K562 (cell line): ENCODE measurements around the gene UTP11. TPM values are rescaled to one million over a fixed set of nuclear protein-coding genes. Genes with fewer than 3 reads are reported as not detected.

Experiments used
- CBFA2T3 ChIP-seq: fragments of 450-650 bp; IDR thresholded peaks from 2 replicates; pipeline ENCODE4 v1.6.1; 2017
- CHD7 ChIP-seq: fragments of 200-600 bp; sonication (generic); IDR thresholded peaks from one replicate; pipeline ENCODE4 v1.6.1; 2012; ENCODE audit warnings: mild to moderate bottlenecking, low read depth, low read length, inconsistent platforms
- GTF2E2 ChIP-seq: fragments of 200-800 bp; sonication (Bioruptor generic); IDR thresholded peaks from 2 replicates; pipeline ENCODE4 v1.6.1; 2016; ENCODE audit warnings: missing genetic modification characterization, missing compliant biosample characterization
- HES1 ChIP-seq: fragments of 450-650 bp; IDR thresholded peaks from 2 replicates; pipeline ENCODE4 v1.6.1; 2016; ENCODE audit warnings: low read depth, mild to moderate bottlenecking, moderate library complexity
- NCOA4 ChIP-seq: fragments of 450-650 bp; IDR thresholded peaks from 2 replicates; pipeline ENCODE4 v1.6.1; 2018; ENCODE audit warnings: mild to moderate bottlenecking; ENCODE audit not compliant: partially characterized antibody
- PHB2 ChIP-seq: fragments of 450-650 bp; IDR thresholded peaks from 2 replicates; pipeline ENCODE4 v1.6.1; 2017; ENCODE audit warnings: low read depth
- PHF8 ChIP-seq: fragments of 200-600 bp; sonication (generic); IDR thresholded peaks from 2 replicates; pipeline ENCODE4 v1.6.1; 2012; ENCODE audit warnings: mixed run types, mild to moderate bottlenecking, inconsistent platforms, low read length, moderate library complexity, borderline replicate concordance
- PRMT5 ChIP-seq: sonication (generic); formaldehyde crosslinking; IDR thresholded peaks from 2 replicates; pipeline ENCODE4 v1.5.0; 2020; ENCODE audit warnings: missing genetic modification reagents
- RBFOX2 ChIP-seq: fragments of 200-400 bp; formaldehyde crosslinking; IDR thresholded peaks from 2 replicates; pipeline ENCODE4 v1.6.1; 2017; ENCODE audit warnings: low read depth, mild to moderate bottlenecking, low read length, moderate library complexity
- RCOR1 ChIP-seq, 2 experiments: IDR thresholded peaks; 2 replicates each; pipeline ENCODE4 v1.6.1; 2012; ENCODE audit warnings: low read depth in 2 of 2, low read length in 2 of 2, borderline replicate concordance in 1 of 2, improper control_type of control experiment in 1 of 2
- RFX7 ChIP-seq: fragments of 250-450 bp; sonication (Bioruptor Pico); IDR thresholded peaks from 2 replicates; pipeline ENCODE4 v1.5.1; 2021; ENCODE audit warnings: mild to moderate bottlenecking
- SMAD3 ChIP-seq: fragments of 450-650 bp; formaldehyde crosslinking; conservative IDR thresholded peaks from 2 replicates; pipeline ENCODE4 v1.4.0; 2020; ENCODE audit warnings: mild to moderate bottlenecking
- SMARCC2 ChIP-seq: fragments of 450-650 bp; IDR thresholded peaks from 2 replicates; pipeline ENCODE4 v1.6.1; 2017; ENCODE audit warnings: antibody characterized with exemption, moderate library complexity, mild to moderate bottlenecking, low read depth
- SP1 ChIP-seq: sonication (generic); formaldehyde crosslinking; IDR thresholded peaks from 2 replicates; pipeline ENCODE4 v1.8.1; 2022; ENCODE audit warnings: mild to moderate bottlenecking, missing genetic modification reagents
- ZNF175 ChIP-seq: fragments of 200-800 bp; sonication (Bioruptor generic); IDR thresholded peaks from 2 replicates; pipeline ENCODE4 v1.6.1; 2016; ENCODE audit warnings: low read depth, mild to moderate bottlenecking, missing genetic modification characterization, missing compliant biosample characterization
- ZNF311 ChIP-seq: fragments of 250-450 bp; sonication (Bioruptor Pico); IDR thresholded peaks from 2 replicates; pipeline ENCODE4 v1.4.0; 2020; ENCODE audit warnings: mild to moderate bottlenecking, moderate library complexity
- ZNF785 ChIP-seq: fragments of 250-450 bp; sonication (Bioruptor Pico); IDR thresholded peaks from 2 replicates; pipeline ENCODE4 v1.4.0; 2020; ENCODE audit warnings: mild to moderate bottlenecking
- polyA plus RNA-seq, 8 experiments: library from polyadenylated mRNA; depleted of rRNA in 4 of 8; stranded (reverse) in 5 of 8; unstranded in 3 of 8; fragments of >200 nt; fragmentation: Nextera tagmentation in 2 of 8; fragmentation: Illumina TruSeq in 1 of 8; extraction: Ambion mirVana in 2 of 8; extraction: Trizol in 1 of 8; gene quantifications; 2 replicates each; pipeline versions ENCODE4 v1.2.1 to v1.2.3, GENCODE V29; 2011 to 2014; ENCODE audit warnings: inconsistent platforms in 1 of 8, missing spikeins in 1 of 8
- total RNA-seq, 7 experiments: library from RNA; depleted of rRNA in 6 of 7; stranded (reverse); fragments of >200 nt in 6 of 7; fragmentation: Illumina TruSeq in 2 of 7; extraction: Trizol in 2 of 7; gene quantifications; 2 replicates each; pipeline versions ENCODE4 v1.2.1 to v1.2.3, GENCODE V29; 2011 to 2021; ENCODE audit warnings: low replicate concordance in 1 of 7

UTP11 gene
- total and polyA plus RNA-seq, 9 of the 15 experiments (the other 6 are each of a cell fraction or from before 2014, with no cell fraction given): 91.1 to 378 (median 221) TPM

GRCh38 chr1:38009088-38009840 lies 3.3 kb upstream of the UTP11 start (continued):
- TF ChIP-seq CHD7 (no peak), GTF2E2 (no peak), RFX7 (CRISPR knock-in tag) (no peak), HES1 (no peak), ZNF175 (CRISPR knock-in tag) (peak; percentile 94), RCOR1 (IDR thresholded peaks at IDR 0.05; ENCODE audit: borderline replicate concordance in 1 of 2, low read depth in 2 of 2, low read length in 2 of 2) (peak in 1 of 2 experiments; percentile 78; a peak in 2 of 4 replicates), PHF8 (no peak), CBFA2T3 (peak; percentile 59), SMARCC2 (peak; percentile 73; the same call in 1 of the 2 replicates), NCOA4 (no peak), SP1 (CRISPR knock-in tag) (0 out of 2 replicates have a peak, but pooled peaks have one; percentile 30), SMAD3 (CRISPR knock-in tag) (no peak; the same call in 1 of the 2 replicates), PHB2 (no peak), ZNF311 (CRISPR knock-in tag) (0 out of 2 replicates have a peak, but pooled peaks have one; percentile 42), ZNF785 (no peak), RBFOX2 (0 out of 2 replicates have a peak, but pooled peaks have one; percentile 30), PRMT5 (no peak)
